Measurements from ENCODE around the gene HBG1. TPM values are rescaled to one million over a fixed set of nuclear protein-coding genes. Genes with fewer than 3 reads are reported as not detected.

HBG1 gene
- total and polyA plus RNA-seq, 2 of the 4 experiments (the other 2 are of a cell fraction): not detected

DNA sequence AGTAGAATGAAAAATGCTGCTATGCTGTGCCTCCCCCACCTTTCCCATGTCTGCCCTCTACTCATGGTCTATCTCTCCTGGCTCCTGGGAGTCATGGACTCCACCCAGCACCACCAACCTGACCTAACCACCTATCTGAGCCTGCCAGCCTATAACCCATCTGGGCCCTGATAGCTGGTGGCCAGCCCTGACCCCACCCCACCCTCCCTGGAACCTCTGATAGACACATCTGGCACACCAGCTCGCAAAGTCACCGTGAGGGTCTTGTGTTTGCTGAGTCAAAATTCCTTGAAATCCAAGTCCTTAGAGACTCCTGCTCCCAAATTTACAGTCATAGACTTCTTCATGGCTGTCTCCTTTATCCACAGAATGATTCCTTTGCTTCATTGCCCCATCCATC, 35.0 kb upstream of the HBG1 start (continued):
- TF ChIP-seq, protein P1, sequence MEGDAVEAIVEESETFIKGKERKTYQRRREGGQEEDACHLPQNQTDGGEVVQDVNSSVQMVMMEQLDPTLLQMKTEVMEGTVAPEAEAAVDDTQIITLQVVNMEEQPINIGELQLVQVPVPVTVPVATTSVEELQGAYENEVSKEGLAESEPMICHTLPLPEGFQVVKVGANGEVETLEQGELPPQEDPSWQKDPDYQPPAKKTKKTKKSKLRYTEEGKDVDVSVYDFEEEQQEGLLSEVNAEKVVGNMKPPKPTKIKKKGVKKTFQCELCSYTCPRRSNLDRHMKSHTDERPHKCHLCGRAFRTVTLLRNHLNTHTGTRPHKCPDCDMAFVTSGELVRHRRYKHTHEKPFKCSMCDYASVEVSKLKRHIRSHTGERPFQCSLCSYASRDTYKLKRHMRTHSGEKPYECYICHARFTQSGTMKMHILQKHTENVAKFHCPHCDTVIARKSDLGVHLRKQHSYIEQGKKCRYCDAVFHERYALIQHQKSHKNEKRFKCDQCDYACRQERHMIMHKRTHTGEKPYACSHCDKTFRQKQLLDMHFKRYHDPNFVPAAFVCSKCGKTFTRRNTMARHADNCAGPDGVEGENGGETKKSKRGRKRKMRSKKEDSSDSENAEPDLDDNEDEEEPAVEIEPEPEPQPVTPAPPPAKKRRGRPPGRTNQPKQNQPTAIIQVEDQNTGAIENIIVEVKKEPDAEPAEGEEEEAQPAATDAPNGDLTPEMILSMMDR (conservative IDR thresholded peaks at IDR 0.05; ENCODE audit: low read depth, low read length): no peak
- no peak for TF ChIP-seq CEBPB (IDR thresholded peaks at IDR 0.05; ENCODE audit: low read depth, low read length)
- no peak for TF ChIP-seq CHD1 (IDR thresholded peaks at IDR 0.05; ENCODE audit: low read depth, low read length)
- no peak for TF ChIP-seq SMC3 (IDR thresholded peaks at IDR 0.05; ENCODE audit: low read depth, low read length)
- TF ChIP-seq RFX5 (IDR thresholded peaks at IDR 0.05; ENCODE audit: low read depth, low read length): no peak
- no peak for TF ChIP-seq BHLHE40 (IDR thresholded peaks at IDR 0.05; ENCODE audit: low read depth, low read length)
- TF ChIP-seq RAD21 (IDR thresholded peaks at IDR 0.05; ENCODE audit: low read length): no peak
- TF ChIP-seq MAFK (IDR thresholded peaks at IDR 0.05; ENCODE audit: low read depth, low read length): no peak
- no peak for TF ChIP-seq POLR2A (IDR thresholded peaks at IDR 0.05; ENCODE audit: low read depth, low read length)
